K562 (cell line): ENCODE results near the gene SNCA.

Experiments
- CTCF ChIP-seq, 3 experiments: IDR thresholded peaks in 2 of 3; conservative IDR thresholded peaks in 1 of 3; 2 replicates each; pipeline ENCODE4 v1.5.1; 2011 to 2012; ENCODE audit warnings: low read length in 3 of 3, mild to moderate bottlenecking in 3 of 3, control low read depth in 2 of 3, improper control_type of control experiment in 1 of 3, inconsistent platforms in 1 of 3, low read depth in 1 of 3, mixed read lengths in 1 of 3, moderate library complexity in 1 of 3; ENCODE audit not compliant: insufficient read depth in 2 of 3
- ETV6 ChIP-seq, 3 experiments: fragments of 150-350 bp in 1 of 3; sonication (generic) in 1 of 3; formaldehyde crosslinking in 1 of 3; IDR thresholded peaks; 2 replicates each; pipeline versions ENCODE4 v1.6.1 to v1.8.0; 2014 to 2022; ENCODE audit warnings: borderline replicate concordance in 2 of 3, low read depth in 2 of 3, antibody characterized with exemption in 1 of 3, low read length in 1 of 3, mild to moderate bottlenecking in 1 of 3, missing genetic modification reagents in 1 of 3
- FOXA1 ChIP-seq: fragments of 450-650 bp; IDR thresholded peaks from 2 replicates; pipeline ENCODE4 v1.6.1; 2016; ENCODE audit warnings: mild to moderate bottlenecking, borderline replicate concordance
- NFRKB ChIP-seq: fragments of 450-650 bp; IDR thresholded peaks from 2 replicates; pipeline ENCODE4 v1.6.1; 2016; ENCODE audit warnings: low read depth
- PRDM10 ChIP-seq: fragments of 450-650 bp; IDR thresholded peaks from 2 replicates; pipeline ENCODE4 v1.6.1; 2018; ENCODE audit not compliant: partially characterized antibody
- SMAD3 ChIP-seq: fragments of 450-650 bp; formaldehyde crosslinking; conservative IDR thresholded peaks from 2 replicates; pipeline ENCODE4 v1.4.0; 2020; ENCODE audit warnings: mild to moderate bottlenecking
- TCF7L2 ChIP-seq: fragments of 150-350 bp; IDR thresholded peaks from 2 replicates; pipeline ENCODE4 v1.6.1; 2016; ENCODE audit warnings: low read depth, mild to moderate bottlenecking, low read length, moderate library complexity
- YY1 ChIP-seq, 3 experiments: IDR thresholded peaks; 2 replicates each; pipeline ENCODE4 v1.6.1; 2011; ENCODE audit warnings: low read length in 2 of 3, mild to moderate bottlenecking in 2 of 3, moderate library complexity in 2 of 3, borderline replicate concordance in 1 of 3, control low read depth in 1 of 3, low read depth in 1 of 3; ENCODE audit not compliant: insufficient read depth in 3 of 3, insufficient replicate concordance in 2 of 3, control insufficient read depth in 1 of 3, insufficient read length in 1 of 3; ENCODE audit errors: extremely low read depth in 1 of 3
- ZBTB17 ChIP-seq: fragments of 450-650 bp; formaldehyde crosslinking; IDR thresholded peaks from 2 replicates; pipeline ENCODE4 v1.4.0; 2020; ENCODE audit warnings: mild to moderate bottlenecking
- ZNF512 ChIP-seq: IDR thresholded peaks from 2 replicates; pipeline ENCODE4 v1.6.1; 2016; ENCODE audit warnings: missing genetic modification characterization, missing compliant biosample characterization
- TF ChIP-seq, protein P1 (sequence below): fragments of 200-800 bp; sonication (Bioruptor generic); IDR thresholded peaks from 2 replicates; pipeline ENCODE4 v1.6.1; 2017; ENCODE audit warnings: missing genetic modification characterization, missing compliant biosample characterization

- no peak for TF ChIP-seq ZBTB17 (CRISPR knock-in tag)
- TF ChIP-seq SMAD3 (CRISPR knock-in tag), result no peak
- TF ChIP-seq, protein P1, sequence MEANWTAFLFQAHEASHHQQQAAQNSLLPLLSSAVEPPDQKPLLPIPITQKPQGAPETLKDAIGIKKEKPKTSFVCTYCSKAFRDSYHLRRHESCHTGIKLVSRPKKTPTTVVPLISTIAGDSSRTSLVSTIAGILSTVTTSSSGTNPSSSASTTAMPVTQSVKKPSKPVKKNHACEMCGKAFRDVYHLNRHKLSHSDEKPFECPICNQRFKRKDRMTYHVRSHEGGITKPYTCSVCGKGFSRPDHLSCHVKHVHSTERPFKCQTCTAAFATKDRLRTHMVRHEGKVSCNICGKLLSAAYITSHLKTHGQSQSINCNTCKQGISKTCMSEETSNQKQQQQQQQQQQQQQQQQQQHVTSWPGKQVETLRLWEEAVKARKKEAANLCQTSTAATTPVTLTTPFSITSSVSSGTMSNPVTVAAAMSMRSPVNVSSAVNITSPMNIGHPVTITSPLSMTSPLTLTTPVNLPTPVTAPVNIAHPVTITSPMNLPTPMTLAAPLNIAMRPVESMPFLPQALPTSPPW, result no peak
- no peak for TF ChIP-seq ZNF512 (tag)
- no peak for TF ChIP-seq YY1 (IDR thresholded peaks at IDR 0.05; ENCODE audit: borderline replicate concordance in 1 of 3, control insufficient read depth in 1 of 3, extremely low read depth in 1 of 3, insufficient read depth in 3 of 3, insufficient read length in 1 of 3, insufficient replicate concordance in 2 of 3, low read depth in 1 of 3, low read length in 2 of 3)
- TF ChIP-seq CTCF (IDR thresholded peaks at IDR 0.05 in 2 of 3, conservative IDR thresholded peaks at IDR 0.05 in 1 of 3; ENCODE audit: insufficient read depth in 2 of 3, low read depth in 1 of 3, low read length in 3 of 3), result no peak
- no peak for TF ChIP-seq TCF7L2
- no peak for TF ChIP-seq NFRKB
- no peak for TF ChIP-seq PRDM10
- no peak for TF ChIP-seq ETV6 (IDR thresholded peaks at IDR 0.05; ENCODE audit: borderline replicate concordance in 1 of 2, low read depth in 2 of 2, low read length in 1 of 2)
- no peak for TF ChIP-seq ETV6 (CRISPR knock-in tag; IDR thresholded peaks at IDR 0.05; ENCODE audit: borderline replicate concordance)
- no peak for TF ChIP-seq FOXA1
Measured at GRCh38 chr4:89835413-89835812, 1.5 kb downstream of the SNCA start.
